NCI-H446 (cell line): ENCODE data around the gene CEACAM20.
"Not testable (repeated sequence)": the region's sequence is repeated elsewhere in the genome, so short reads cannot be mapped to it uniquely, and the experiment has no call there.

Experiments
- DNase-seq, 2 experiments: peaks; one replicate each; lab custom pipeline; 2025; lab: John Stamatoyannopoulos, UW

CEACAM20 gene

GRCh38 chr19:44548736-44549135 lies 19.3 kb upstream of the CEACAM20 start:
- no peak for DNase-seq

GRCh38 chr19:44544031-44544430 lies 14.6 kb upstream of the CEACAM20 start:
- no peak for DNase-seq

- DNase-seq: no peak
Measured at GRCh38 chr19:44542671-44543070, 13.2 kb upstream of the CEACAM20 start.

GRCh38 chr19:44540736-44541135 lies 11.3 kb upstream of the CEACAM20 start:
- DNase-seq: no peak

DNA sequence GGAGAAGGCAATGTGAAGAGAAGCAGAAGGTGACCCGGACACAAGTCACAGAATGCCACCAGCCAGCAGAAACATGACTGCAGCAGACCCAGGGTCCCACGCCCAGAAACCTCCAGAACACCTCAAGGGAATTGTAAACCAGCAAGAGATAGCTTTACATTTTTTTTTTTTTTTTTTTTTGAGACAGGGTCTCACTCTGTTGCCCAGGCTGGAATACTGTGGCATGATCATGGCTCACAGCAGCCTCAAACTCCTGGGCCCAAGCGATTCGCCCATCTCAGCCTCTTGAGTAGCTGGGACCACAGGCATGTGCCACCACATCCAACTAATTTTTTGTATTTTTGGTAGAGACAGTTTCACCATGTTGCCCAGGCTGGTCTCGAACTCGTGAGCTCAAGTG lies 10.5 kb upstream of the CEACAM20 start:
- no peak for DNase-seq

DNA sequence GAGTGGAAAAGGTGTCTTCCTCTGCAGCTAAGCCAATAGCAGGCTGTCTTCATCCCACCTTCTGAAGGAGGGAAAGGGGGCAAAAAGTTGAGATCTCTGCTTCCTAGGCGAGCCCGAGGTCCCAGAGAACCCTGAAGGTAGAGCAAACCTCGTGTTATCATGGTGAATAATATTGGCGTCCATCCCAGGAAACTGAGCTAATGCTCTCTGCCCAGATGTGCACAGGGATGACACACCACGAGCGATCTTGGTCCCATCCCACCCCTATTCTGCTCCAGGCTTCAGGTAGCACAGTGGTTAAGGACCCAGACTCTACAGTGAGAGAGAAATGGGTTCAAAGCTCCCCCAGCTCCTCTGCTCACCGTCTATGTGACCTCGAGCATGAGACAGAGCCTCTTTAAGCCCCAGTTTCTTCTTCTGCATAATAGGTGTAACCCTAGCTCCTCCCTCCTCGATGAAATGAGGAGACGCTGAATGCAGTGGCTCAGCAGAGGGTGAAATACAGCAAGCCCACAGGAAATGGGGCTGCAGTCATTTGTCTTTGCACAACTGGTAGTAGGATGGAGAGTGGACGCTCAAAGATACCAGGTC lies 9.9 kb upstream of the CEACAM20 start:
- no peak for DNase-seq

GRCh38 chr19:44535361-44535760 lies 5.9 kb upstream of the CEACAM20 start:
- not testable (repeated sequence) for DNase-seq

DNA sequence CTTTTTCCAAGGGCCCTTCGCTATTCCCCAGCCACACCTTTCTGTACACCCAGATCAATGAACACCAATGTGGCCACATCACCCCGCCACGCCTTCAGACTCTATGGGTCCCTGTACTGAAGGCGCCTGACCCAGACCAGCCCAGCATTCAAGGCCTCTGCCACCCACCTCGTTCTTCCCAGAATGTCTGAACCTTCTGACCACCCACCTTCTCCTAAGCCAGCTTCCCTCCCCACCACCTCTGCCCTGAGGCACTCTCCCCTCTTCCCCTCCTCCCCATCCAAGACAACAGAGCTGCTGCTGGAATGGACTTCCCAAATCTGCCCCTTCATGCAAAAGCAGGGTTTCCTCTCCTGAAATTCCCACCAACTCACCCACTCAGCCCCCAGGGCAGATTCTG lies 3.3 kb upstream of the CEACAM20 start:
- no peak for DNase-seq

GRCh38 chr19:44530777-44531176 lies 1.3 kb upstream of the CEACAM20 start:
- DNase-seq: no peak

- no peak for DNase-seq
Measured at GRCh38 chr19:44527554-44527953, 1.9 kb downstream of the CEACAM20 start.

- no peak for DNase-seq
Measured at GRCh38 chr19:44525721-44526430, 3.6 kb downstream of the CEACAM20 start.

GRCh38 chr19:44521370-44521769 lies 8.1 kb downstream of the CEACAM20 start:
- DNase-seq: no peak

- DNase-seq: no peak
Measured at GRCh38 chr19:44517146-44517545, 12.3 kb downstream of the CEACAM20 start.

DNA sequence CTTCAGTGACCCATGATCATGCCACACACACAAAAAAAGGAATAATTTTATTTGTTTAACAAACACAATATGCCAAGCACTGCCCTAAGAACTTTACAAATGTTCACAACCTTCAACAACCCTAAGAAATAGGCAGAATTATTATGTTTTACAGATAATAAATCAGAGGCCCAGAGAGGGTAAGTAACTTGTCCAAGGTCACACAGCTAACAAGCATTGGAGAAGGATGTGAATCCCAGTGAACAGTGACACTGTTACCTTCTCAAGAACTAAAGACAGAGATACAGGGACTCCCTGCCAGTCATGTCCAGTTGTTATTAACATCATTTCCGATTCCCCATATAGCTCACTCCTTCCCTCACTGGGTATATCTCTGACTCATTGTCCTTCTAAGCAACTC lies 13.6 kb downstream of the CEACAM20 start:
- no peak for DNase-seq

GRCh38 chr19:44515031-44515430 lies 14.4 kb downstream of the CEACAM20 start:
- no peak for DNase-seq

DNA sequence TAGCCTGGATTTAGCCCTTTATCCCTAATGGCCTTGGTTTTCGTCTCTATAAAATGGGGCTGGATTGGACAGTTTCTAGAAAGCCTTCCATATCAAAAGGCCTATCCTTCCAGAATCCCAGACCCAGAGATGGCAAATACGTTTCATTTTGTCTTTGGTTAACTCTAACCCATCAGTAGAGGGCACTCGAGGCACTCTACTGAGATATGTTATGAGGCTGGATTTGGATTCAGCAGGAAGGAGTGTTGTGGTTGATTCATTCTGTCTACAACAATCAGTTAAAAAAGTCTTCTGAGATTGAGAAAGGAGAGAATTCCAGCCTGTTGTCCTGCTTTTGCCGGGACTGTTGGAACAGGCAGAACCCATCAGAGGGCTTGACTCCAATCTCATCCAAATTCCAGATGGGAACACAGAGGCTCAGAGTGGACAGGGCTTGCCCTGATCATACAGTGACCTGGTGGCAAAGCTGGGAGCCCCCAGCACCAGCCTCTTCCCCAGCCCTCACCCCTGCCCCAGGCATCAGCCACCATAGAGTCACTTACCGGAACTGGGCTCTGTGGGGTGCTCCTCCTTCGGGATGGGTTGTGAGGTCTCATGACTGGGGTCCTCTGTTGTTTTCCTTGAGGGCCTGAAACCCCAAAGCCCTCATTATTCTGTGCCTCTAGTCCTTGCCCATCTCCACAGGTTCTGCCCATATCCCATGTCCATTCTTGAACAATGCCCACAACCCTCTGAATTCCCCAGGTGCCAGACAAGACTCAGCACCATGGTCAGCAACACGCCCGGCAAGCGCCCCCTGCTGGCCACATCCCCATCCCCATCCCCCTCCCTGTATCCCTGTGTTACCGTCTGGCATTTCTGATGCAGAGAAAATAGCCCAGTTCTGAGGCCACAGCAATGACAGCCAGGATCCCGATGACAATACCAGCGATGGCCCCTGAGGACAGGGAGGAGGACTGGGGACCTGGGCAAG lies 16.9 kb downstream of the CEACAM20 start:
- peak in 1 of 2 experiments; percentile 30 for DNase-seq

- no peak for DNase-seq
Measured at GRCh38 chr19:44509478-44509877, 20.0 kb downstream of the CEACAM20 start.

DNA sequence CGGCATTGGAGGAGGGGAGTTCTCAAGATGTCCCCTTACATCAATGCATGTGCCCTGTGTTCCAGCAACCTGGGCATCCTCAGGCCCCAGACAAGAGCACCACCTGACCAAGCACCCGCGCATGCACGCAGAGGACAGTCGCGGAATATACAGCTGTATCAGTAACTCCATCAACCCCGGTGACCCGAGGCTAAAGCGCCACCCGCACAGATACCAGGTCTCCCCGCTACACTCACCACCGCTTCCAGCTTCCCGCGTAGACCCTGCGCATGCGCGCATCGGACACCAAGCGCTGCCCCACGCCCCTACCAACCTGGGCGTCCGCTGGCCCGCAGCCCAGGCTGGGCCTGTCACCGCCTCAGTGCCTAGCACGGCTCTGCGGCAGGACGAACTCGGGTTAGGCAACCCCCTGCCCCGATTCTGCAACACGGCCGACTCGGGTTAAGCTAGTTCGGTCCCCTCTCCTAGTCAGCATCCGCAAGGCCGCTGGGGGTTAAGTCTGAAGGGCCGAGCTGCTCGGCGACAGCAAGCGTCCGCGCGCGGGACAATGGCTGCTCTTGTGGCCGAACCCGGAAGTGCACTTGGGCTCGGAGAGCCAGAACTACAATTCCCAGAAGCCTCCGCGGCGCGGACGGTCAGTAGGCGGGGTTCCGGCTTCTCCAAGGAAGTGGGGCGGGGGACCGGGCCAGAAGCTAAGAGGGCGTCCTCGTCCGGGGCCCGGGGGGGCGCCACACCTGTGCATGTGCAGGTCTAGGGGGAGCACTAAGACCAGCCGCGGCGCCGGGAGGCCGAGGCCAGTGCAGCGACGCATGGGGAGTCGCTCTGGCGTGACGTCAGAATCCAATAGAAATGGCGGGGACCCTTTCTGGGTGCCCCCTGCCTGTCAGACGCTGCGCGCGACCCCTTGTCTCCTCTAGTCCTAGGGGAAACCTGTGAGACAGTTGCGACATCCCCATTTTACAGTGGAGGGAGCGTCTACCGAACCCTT lies 29.2 kb downstream of the CEACAM20 start, which contains the start of gene ZNF180:
Gene ZNF180 (minus strand): TSS at position 561 of the 988 bp plus-strand sequence. CDS start 3,188 bp downstream, outside the sequence.
- peak; percentile 91 to 97 for DNase-seq

- DNase-seq: no peak
Measured at GRCh38 chr19:44499559-44499958, 29.9 kb downstream of the CEACAM20 start.

GRCh38 chr19:44498988-44499387 lies 30.5 kb downstream of the CEACAM20 start:
- DNase-seq: peak in 1 of 2 experiments; percentile 5

- no peak for DNase-seq
Measured at GRCh38 chr19:44496711-44497110, 32.8 kb downstream of the CEACAM20 start.
